Measurements from ENCODE around the gene TIMM22.

- no peak for TF ChIP-seq POLR2A (IDR thresholded peaks at IDR 0.05)
- no peak for TF ChIP-seq CTCF (IDR thresholded peaks at IDR 0.05)
These were observed 13.0 kb upstream of the TIMM22 start for GRCh38 chr17:983921-984320.

Measured in thyroid gland (tissue), 4 donors.